ENCODE data around the gene SEPHS2. TPM values are rescaled to one million over a fixed set of nuclear protein-coding genes. Genes with fewer than 3 reads are reported as not detected.

Gene SEPHS2
- polyA plus RNA-seq, 1 donor from 2014 or later = 9.8 TPM

GRCh38 chr16:30417529-30418349 is 27.9 kb downstream of the SEPHS2 start (continued):
- TF ChIP-seq EZH2 (IDR thresholded peaks at IDR 0.05; ENCODE audit: borderline replicate concordance, insufficient read depth, low read length, poor library complexity, severe bottlenecking) (no peak), EP300 (conservative IDR thresholded peaks at IDR 0.05; ENCODE audit: poor library complexity, severe bottlenecking) (peak; percentile 49)

- no peaks in the 10 kb centered on the region for H4K20me1 ChIP-seq (ENCODE audit: insufficient read depth)
- no peaks in the 10 kb centered on the region for H3K9me2 ChIP-seq (ENCODE audit: insufficient read depth, low read length)
- peak overlapping the region; percentile 59 for H3K9ac ChIP-seq (ENCODE audit: low read length)
- no peaks in the 10 kb centered on the region for H3K79me2 ChIP-seq (replicated peaks; ENCODE audit: insufficient read depth, low read length)
- H3K4me2 ChIP-seq (ENCODE audit: low read length) = no peak overlapping the region
- H3K4me3 ChIP-seq (ENCODE audit: low read length) = peak overlapping the region; percentile 71
- H3K36me3 ChIP-seq (ENCODE audit: insufficient read depth, low read length) = no peaks in the 10 kb centered on the region
- peaks cover 2% of the 10 kb centered on the region for H3F3A ChIP-seq (ENCODE audit: insufficient read depth, low read length, poor library complexity, severe bottlenecking)
- TF ChIP-seq EZH2 (IDR thresholded peaks at IDR 0.05; ENCODE audit: borderline replicate concordance, insufficient read depth, low read length, poor library complexity, severe bottlenecking) (no peak), EP300 (conservative IDR thresholded peaks at IDR 0.05; ENCODE audit: poor library complexity, severe bottlenecking) (no peak), CTCF (IDR thresholded peaks at IDR 0.05; ENCODE audit: poor library complexity, severe bottlenecking) (no peak), RAD21 (conservative IDR thresholded peaks at IDR 0.05) (no peak), TAF1 (IDR thresholded peaks at IDR 0.05; ENCODE audit: low read depth) (no peak), REST (IDR thresholded peaks at IDR 0.05; ENCODE audit: borderline replicate concordance) (no peak)
- H2AFZ ChIP-seq (ENCODE audit: low read depth, low read length) = no peak overlapping the region
- peak overlapping the region; percentile 57 for H3K27ac ChIP-seq (ENCODE audit: low read length)
- H3K9me3 ChIP-seq (ENCODE audit: low read length) = no peaks in the 10 kb centered on the region
- no peaks in the 10 kb centered on the region for H3K27me3 ChIP-seq (ENCODE audit: insufficient read depth, low read depth, low read length)
These were observed 28.8 kb downstream of the SEPHS2 start for GRCh38 chr16:30416624-30417528.

- Histone ChIP-seq H4K20me1 (ENCODE audit: insufficient read depth) (no peaks in the 10 kb centered on the region), H3K9me2 (ENCODE audit: insufficient read depth, low read length) (no peaks in the 10 kb centered on the region), H2AFZ (ENCODE audit: low read depth, low read length) (no peak overlapping the region), H3K4me2 (ENCODE audit: low read length) (no peak overlapping the region), H3F3A (ENCODE audit: insufficient read depth, low read length, poor library complexity, severe bottlenecking) (peaks cover 2% of the 10 kb centered on the region), H3K36me3 (ENCODE audit: insufficient read depth, low read length) (no peaks in the 10 kb centered on the region), H3K27me3 (ENCODE audit: insufficient read depth, low read depth, low read length) (no peaks in the 10 kb centered on the region), H3K4me3 (ENCODE audit: low read length) (no peak overlapping the region), H3K9ac (ENCODE audit: low read length) (no peak overlapping the region), H3K79me2 (replicated peaks; ENCODE audit: insufficient read depth, low read length) (no peaks in the 10 kb centered on the region), H3K9me3 (ENCODE audit: low read length) (no peaks in the 10 kb centered on the region), H3K27ac (ENCODE audit: low read length) (no peak overlapping the region)
- TF ChIP-seq TAF1 (IDR thresholded peaks at IDR 0.05; ENCODE audit: low read depth) (no peak), MXI1 (conservative IDR thresholded peaks at IDR 0.05; ENCODE audit: poor library complexity, severe bottlenecking) (no peak), SMC3 (conservative IDR thresholded peaks at IDR 0.05; ENCODE audit: poor library complexity) (no peak), POLR2AphosphoS5 (IDR thresholded peaks at IDR 0.05) (no peak), EZH2 (IDR thresholded peaks at IDR 0.05; ENCODE audit: borderline replicate concordance, insufficient read depth, low read length, poor library complexity, severe bottlenecking) (no peak), CTCF (IDR thresholded peaks at IDR 0.05; ENCODE audit: poor library complexity, severe bottlenecking) (no peak), RAD21 (conservative IDR thresholded peaks at IDR 0.05) (no peak), REST (IDR thresholded peaks at IDR 0.05; ENCODE audit: borderline replicate concordance) (no peak)
These were observed 29.5 kb downstream of the SEPHS2 start for GRCh38 chr16:30416047-30416603.
